SW480 (cell line): ENCODE measurements around the gene MEI1.

Experiments used
- DNase-seq: peaks from one replicate; pipeline ENCODE4 v3.0.0-alpha.2; 2016; ENCODE audit warnings: low spot score

Gene MEI1

GRCh38 chr22:41782751-41783150 lies 83.4 kb downstream of the MEI1 start:
- no peak for DNase-seq

GRCh38 chr22:41787331-41787730 lies 88.0 kb downstream of the MEI1 start:
- DNase-seq, result no peak

- no peak for DNase-seq
These were observed 94.6 kb downstream of the MEI1 start for GRCh38 chr22:41793871-41794270.

GRCh38 chr22:41798736-41799135 lies 99.4 kb downstream of the MEI1 start:
- DNase-seq, result no peak

GRCh38 chr22:41799486-41800347 lies 100.4 kb downstream of the MEI1 start:
- peak; percentile 6 for DNase-seq

GRCh38 chr22:41800348-41801146 lies 101.2 kb downstream of the MEI1 start, which contains the start of gene CCDC134:
Gene CCDC134, plus strand, starts transcription at chr22:41800679. Its CDS starts 8,212 bp downstream, at chr22:41808891.
- DNase-seq, result peak; percentile 86

- no peak for DNase-seq
These were observed 102.0 kb downstream of the MEI1 start for GRCh38 chr22:41801147-41801819.

- DNase-seq, result no peak
These were observed 102.6 kb downstream of the MEI1 start for GRCh38 chr22:41801886-41802285.

GRCh38 chr22:41805639-41806038 lies 106.3 kb downstream of the MEI1 start:
- no peak for DNase-seq

GRCh38 chr22:41808400-41808799 lies 109.1 kb downstream of the MEI1 start:
- no peak for DNase-seq

- no peak for DNase-seq
These were observed 110.7 kb downstream of the MEI1 start for GRCh38 chr22:41810022-41810421.

- no peak for DNase-seq
These were observed 113.7 kb downstream of the MEI1 start for GRCh38 chr22:41812805-41813545.

GRCh38 chr22:41813726-41814410 lies 114.6 kb downstream of the MEI1 start:
- no peak for DNase-seq

GRCh38 chr22:41815716-41816115 lies 116.4 kb downstream of the MEI1 start:
- DNase-seq, result no peak

GRCh38 chr22:41816241-41816640 lies 116.9 kb downstream of the MEI1 start:
- DNase-seq, result no peak

- no peak for DNase-seq
These were observed 117.6 kb downstream of the MEI1 start for GRCh38 chr22:41816871-41817270.

- no peak for DNase-seq
These were observed 118.7 kb downstream of the MEI1 start for GRCh38 chr22:41818011-41818410.

- no peak for DNase-seq
These were observed 119.3 kb downstream of the MEI1 start for GRCh38 chr22:41818596-41818995.

- no peak for DNase-seq
These were observed 120.0 kb downstream of the MEI1 start for GRCh38 chr22:41819257-41819656.

- no peak for DNase-seq
These were observed 121.1 kb downstream of the MEI1 start for GRCh38 chr22:41820447-41820846.
